ENCODE results near the gene MGAT5. TPM values are rescaled to one million over a fixed set of nuclear protein-coding genes. Genes with fewer than 3 reads are reported as not detected.

The MGAT5 gene
- total RNA-seq, 4 donors from 2014 or later, result 28.3 to 52.3 (median 40.4) TPM

- ATAC-seq (ENCODE audit: low FRiP score) (no peak), DNase-seq (ENCODE audit: low spot score) (no peak)
- TF ChIP-seq CTCF (IDR thresholded peaks at IDR 0.05), result no peak
Measured at GRCh38 chr2:134482766-134483340, 229.0 kb downstream of the MGAT5 start.

- no peak for TF ChIP-seq CTCF (IDR thresholded peaks at IDR 0.05)
- ATAC-seq (ENCODE audit: low FRiP score) (no peak), DNase-seq (ENCODE audit: low spot score) (no peak)
Measured at GRCh38 chr2:134489732-134490384, 236.0 kb downstream of the MGAT5 start.

- no peak for DNase-seq (ENCODE audit: low spot score)
- TF ChIP-seq CTCF (IDR thresholded peaks at IDR 0.05), result no peak
- ATAC-seq (ENCODE audit: low FRiP score), result no peak
Measured at GRCh38 chr2:134490559-134490958, 236.7 kb downstream of the MGAT5 start.

GRCh38 chr2:134491022-134491421 is 237.2 kb downstream of the MGAT5 start:
- ATAC-seq (ENCODE audit: low FRiP score) (no peak), DNase-seq (ENCODE audit: low spot score) (no peak)
- no peak for TF ChIP-seq CTCF (IDR thresholded peaks at IDR 0.05)

GRCh38 chr2:134491771-134492441 is 238.0 kb downstream of the MGAT5 start:
- TF ChIP-seq CTCF (IDR thresholded peaks at IDR 0.05), result no peak
- ATAC-seq (ENCODE audit: low FRiP score) (no peak), DNase-seq (ENCODE audit: low spot score) (no peak)

- ATAC-seq (ENCODE audit: low FRiP score) (no peak), DNase-seq (ENCODE audit: low spot score) (no peak)
- TF ChIP-seq CTCF (IDR thresholded peaks at IDR 0.05), result no peak
Measured at GRCh38 chr2:134493797-134494196, 239.9 kb downstream of the MGAT5 start.

- ATAC-seq (ENCODE audit: low FRiP score) (no peak), DNase-seq (ENCODE audit: low spot score) (no peak)
- no peak for TF ChIP-seq CTCF (IDR thresholded peaks at IDR 0.05)
Measured at GRCh38 chr2:134498654-134499053, 244.8 kb downstream of the MGAT5 start.
